ENCODE data around the gene CENPS.
"Not testable (repeated sequence)": the region's sequence is repeated elsewhere in the genome, so short reads cannot be mapped to it uniquely, and the experiment has no call there.

The CENPS gene

DNA sequence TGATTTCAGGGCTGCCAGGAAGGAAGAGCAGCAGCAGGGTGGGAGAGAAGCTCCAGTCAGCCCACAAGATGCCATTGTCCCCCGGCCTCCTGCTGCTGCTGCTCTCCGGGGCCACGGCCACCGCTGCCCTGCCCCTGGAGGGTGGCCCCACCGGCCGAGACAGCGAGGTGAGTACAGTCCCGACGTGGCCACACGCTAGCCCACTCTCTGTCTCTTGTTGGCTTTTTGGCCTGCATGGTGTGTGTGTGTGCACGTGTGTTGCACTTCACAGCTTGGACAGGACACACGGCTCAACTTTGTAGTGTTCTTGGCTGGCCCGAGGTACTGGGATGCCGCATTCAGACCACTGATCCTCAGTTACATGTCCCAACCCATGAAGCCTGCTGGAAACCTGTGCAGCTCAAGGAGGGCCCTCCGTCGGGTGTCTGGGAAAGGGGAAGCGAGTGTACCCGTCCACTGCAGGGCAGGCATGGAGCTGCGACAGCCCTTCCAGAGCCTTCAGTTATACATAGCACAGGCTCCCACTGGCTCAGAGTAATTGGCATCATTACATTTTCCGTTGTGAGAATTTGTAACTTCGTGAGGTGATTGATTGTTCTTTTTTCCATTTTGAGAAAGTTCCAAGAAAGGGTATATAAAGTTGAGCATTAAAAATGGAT lies 20.1 kb downstream of the CENPS start:
- no peak for DNase-seq (ENCODE audit: low read depth in 4 of 4, low spot score in 1 of 4)

GRCh38 chr1:10450836-10451235 lies 20.6 kb downstream of the CENPS start:
- DNase-seq (ENCODE audit: low read depth in 4 of 4, low spot score in 1 of 4): no peak

DNA sequence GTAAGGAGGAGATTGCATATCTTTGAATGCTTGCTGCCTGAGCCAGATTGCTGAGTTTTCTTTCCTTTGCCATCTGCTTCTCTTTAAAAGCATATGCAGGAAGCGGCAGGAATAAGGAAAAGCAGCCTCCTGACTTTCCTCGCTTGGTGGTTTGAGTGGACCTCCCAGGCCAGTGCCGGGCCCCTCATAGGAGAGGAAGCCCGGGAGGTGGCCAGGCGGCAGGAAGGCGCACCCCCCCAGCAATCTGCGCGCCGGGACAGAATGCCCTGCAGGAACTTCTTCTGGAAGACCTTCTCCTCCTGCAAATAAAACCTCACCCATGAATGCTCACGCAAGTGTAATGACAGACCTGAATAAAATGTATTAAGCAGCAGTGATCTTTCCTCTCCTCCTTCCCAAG lies 21.1 kb downstream of the CENPS start:
- DNase-seq (ENCODE audit: low read depth in 4 of 4, low spot score in 1 of 4): no peak

DNA sequence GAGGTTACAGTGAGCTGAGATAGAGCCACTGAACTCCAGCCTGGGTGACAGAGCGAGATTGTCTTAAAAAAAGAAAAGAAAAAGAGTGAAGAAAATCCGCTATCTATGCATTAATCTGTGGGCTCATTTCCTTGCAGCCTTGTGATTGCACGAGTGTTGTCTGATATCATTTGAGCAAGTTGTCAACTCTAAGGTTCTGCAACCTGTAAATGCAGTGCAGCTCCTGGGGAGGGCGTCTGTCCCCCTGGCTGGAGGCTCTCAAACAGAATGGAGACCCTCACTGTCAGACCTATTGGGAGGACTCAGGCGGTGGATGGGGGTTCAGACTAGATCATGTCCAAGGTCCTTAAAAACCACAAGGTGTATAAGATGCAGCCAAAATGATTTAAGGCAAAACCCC lies 25.8 kb downstream of the CENPS start:
- DNase-seq (ENCODE audit: low read depth in 4 of 4, low spot score in 1 of 4): no peak

DNA sequence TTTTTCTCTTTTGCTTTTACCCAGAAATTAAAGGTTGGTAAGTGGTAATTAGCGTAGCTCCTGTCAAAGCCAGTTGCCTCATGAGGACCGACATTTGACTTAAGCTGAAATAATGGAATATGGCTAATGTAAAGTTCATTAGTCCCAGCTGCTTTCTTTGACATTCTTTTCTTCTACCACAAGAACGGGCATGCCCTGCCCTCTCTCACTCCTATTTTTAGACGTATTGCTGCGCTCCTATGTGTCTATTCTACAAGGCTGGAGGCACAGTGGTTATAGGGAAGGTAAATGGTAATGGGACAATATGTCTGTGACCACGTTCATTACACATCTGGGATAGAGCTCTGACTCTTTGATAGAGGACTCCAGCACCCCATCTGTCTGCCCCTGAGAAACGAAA lies 26.4 kb downstream of the CENPS start:
- DNase-seq (ENCODE audit: low read depth in 4 of 4, low spot score in 1 of 4): no peak

DNA sequence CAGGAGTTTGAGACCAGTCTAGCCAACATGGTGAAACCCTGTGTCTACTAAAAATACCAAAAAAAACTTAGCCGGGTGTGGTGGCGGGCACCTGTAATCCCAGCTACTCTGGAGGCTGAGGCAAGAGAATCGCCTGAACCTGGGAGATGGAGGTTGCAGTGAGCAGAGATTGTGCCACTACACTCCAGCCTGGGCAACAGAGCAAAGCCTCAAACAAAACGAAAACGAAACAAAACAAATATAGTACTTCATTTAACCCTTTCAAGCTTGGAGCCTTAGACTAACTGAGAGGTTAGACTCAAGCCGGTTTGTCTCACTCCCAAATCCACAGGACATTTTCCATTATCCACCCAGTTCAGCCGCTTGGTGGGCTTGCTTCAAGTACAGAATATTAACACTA lies 27.2 kb downstream of the CENPS start:
- DNase-seq (ENCODE audit: low read depth in 4 of 4, low spot score in 1 of 4): not testable (repeated sequence)

DNA sequence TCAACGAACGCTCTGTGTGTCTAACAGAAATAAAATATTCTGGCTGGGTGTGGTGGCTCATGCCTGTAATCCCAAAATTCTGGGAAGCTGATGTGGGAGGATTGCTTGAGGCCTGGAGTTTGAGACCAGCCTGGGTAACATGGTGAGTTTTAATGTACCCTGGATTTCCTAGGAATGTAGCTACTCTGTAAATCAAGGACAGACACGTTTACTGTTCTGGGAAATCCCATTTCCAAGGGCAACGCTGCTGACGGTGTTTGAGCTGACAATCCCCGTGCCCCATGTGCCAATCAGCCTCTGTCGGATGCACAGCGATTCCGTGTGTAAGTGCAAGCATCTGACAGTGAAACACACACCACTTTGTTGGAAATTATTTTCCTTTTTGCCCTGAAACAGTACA lies 27.6 kb downstream of the CENPS start:
- DNase-seq (ENCODE audit: low read depth in 4 of 4, low spot score in 1 of 4): no peak

DNA sequence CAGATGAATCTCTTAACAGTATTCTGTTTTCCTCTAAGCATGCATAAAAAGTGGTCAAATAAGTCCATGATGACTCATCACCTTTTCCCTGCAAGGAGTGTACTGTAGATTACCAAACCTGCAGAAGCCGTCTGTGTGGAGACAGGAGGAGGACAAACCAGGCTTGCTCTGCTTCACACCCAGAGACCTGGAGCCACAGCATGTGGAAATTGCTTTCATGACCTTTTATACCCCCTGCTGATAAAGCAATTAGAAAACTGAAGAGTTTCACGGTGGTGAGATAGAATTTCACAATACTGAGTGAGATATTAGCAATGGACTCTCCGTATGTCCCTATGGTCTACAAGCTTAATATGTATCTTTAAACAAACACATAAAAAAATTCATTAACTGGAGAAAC lies 29.0 kb downstream of the CENPS start:
- no peak for DNase-seq (ENCODE audit: low read depth in 4 of 4, low spot score in 1 of 4)

DNA sequence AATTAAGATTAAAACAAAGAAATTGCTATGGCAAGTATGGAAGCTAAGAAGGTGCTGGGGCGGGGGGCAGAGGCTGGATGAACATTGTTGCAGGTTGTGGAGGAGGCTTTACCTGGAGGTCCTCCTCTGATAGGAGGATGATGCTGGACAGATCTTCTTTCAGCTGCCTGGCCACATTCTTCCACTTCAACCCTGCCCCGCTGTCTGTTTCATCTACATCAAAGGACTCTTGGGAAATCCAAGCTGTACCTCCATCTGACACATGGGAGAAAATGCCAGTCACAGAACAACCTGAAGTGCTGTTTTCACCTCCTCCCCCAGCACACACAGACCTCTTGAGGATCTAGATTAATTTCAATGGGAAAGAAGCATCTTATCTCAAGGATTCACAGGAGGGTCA lies 36.8 kb downstream of the CENPS start:
- no peak for DNase-seq (ENCODE audit: low read depth in 4 of 4, low spot score in 1 of 4)

DNA sequence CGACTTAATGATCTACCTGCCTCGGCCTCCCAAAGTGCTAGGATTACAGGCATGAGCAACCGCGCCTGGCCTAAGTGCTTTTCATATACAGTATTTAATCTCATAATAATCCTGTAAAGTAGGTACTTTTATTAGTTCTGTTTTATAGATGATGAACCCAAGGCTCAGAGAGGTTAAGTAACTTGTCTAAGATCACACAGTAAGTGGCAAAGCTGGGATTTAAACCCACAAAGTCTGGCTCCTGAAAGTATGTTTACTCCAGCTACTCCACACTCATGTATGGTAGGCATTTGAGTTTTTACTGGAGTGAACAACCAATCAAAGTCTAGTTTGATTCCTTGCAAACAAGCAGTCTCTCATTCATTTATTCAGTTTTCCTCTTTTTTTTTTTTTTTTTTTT lies 39.8 kb downstream of the CENPS start:
- DNase-seq (ENCODE audit: low read depth in 4 of 4, low spot score in 1 of 4): no peak

GRCh38 chr1:10471411-10472219 lies 41.4 kb downstream of the CENPS start:
- DNase-seq (ENCODE audit: low read depth in 4 of 4, low spot score in 1 of 4): peak in 1 of 4 experiments; percentile 2

GRCh38 chr1:10472220-10473144 lies 42.2 kb downstream of the CENPS start, which contains the start of gene DFFA:
Gene DFFA, minus strand, starts transcription at chr1:10472529. Its CDS starts 71 bp downstream, at chr1:10472458.
- DNase-seq (ENCODE audit: low read depth in 4 of 4, low spot score in 1 of 4): peak; percentile 70 to 88 (median 83)

GRCh38 chr1:10473145-10473765 lies 43.0 kb downstream of the CENPS start:
- no peak for DNase-seq (ENCODE audit: low read depth in 4 of 4, low spot score in 1 of 4)

DNA sequence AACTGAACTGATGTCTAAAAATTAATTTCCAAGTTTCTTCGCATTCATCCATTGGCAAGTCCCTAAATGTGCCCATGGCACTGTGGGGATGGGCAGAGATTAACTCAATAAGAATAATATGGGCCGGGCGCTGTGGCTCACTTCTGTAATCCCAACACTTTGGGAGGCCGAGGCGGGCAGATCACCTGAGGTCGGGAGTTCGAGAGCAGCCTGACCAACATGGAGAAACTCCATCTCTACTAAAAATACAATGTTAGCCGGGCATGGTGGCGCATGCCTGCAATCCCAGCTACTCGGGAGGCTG lies 44.0 kb downstream of the CENPS start:
- not testable (repeated sequence) for DNase-seq (ENCODE audit: low read depth in 4 of 4, low spot score in 1 of 4)

DNA sequence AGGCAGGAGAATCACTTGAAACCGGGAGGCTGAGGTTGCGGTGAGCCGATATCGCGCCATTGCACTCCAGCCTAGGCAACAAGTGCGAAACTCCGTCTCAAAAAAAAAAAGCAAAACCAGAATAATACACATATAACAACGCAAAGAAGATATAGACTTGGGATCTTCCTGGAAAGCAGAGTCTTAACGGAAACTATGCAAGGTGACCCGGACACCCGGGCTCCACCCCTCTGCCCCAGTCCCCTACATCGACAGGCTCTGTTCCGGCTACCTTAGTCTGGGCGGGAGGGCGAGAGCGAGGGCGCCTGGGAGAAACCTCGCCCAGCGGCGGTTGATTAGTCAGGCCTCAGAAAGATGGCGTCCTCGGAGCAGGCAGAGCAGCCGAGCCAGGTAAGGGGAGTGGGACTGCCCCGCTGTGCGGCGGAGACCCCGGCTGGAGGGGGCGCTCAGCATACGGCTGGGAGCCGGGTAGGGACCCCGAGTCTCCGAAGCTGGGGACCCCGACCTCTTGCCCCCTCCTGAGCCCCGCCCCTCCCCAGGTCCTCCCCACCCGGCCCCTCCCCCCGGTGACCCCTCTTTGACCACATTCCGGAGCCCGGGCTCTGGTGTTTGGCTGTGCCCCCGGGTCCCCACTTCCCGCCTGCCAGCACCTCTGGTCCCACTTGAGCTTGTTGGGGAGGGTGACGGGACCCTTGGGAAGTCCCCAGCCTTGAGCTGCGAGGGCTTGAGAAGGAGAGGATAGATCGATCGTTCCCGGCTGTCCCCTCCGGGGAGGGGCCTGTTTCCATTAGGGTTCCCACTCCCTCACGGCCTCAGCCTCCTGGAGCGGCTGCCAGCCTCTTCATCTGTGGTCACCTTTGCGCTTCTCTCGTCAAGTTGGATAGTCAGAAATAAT lies 44.6 kb downstream of the CENPS start, which contains the start of gene PEX14:
TSS of gene PEX14 (plus strand) at position 338 of the 895 bp plus-strand sequence. CDS start at position 355, 17 bp downstream.
- DNase-seq (ENCODE audit: low read depth in 4 of 4, low spot score in 1 of 4): peak; percentile 63 to 85 (median 72)

DNA sequence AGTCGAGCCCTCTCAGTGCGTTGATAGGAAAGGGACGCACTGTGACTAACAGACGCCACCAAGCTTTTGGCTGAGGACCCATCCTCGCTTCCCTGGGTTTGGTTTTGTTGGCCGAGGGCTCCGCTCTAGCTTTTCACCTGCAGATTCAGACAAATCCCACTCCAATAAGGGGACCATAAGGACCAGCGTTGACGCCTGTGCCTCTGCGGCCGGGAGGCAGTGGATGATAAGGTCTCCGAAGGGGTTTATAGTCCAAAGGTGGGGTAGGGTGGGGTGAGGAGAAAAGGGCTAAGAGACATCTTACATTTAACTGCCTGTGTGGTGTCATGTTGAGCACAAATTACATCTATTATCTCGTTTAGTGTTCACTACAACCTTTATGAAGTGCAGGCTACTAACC lies 45.3 kb downstream of the CENPS start:
- DNase-seq (ENCODE audit: low read depth in 4 of 4, low spot score in 1 of 4): no peak

- no peak for DNase-seq (ENCODE audit: low read depth in 4 of 4, low spot score in 1 of 4)
Measured at GRCh38 chr1:10479296-10479695, 49.1 kb downstream of the CENPS start.

- no peak for DNase-seq (ENCODE audit: low read depth in 4 of 4, low spot score in 1 of 4)
Measured at GRCh38 chr1:10480614-10481013, 50.4 kb downstream of the CENPS start.

DNA sequence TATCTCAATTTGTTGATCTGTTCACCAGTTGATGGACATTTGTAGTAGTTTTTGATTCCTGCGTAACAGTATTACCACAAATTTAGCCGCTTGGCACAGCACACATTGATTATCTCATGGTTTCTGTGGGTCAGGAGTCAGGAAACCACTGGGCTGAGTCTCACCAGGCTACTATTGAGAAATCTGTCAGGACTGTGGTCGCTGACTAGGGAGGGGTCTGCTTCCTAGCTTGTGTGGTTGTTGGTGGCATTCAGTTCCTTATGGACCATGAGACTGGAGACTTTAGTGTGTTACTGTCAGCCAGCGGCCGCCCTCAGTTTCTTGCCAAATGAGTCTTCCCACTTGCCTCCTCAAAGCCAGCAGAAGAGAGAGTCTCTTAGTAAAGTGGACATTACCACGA lies 54.3 kb downstream of the CENPS start:
- no peak for DNase-seq (ENCODE audit: low read depth in 4 of 4, low spot score in 1 of 4)
